Left lung (tissue), 10 donors: ENCODE measurements around the gene DNAJC15. TPM values are rescaled to one million over a fixed set of nuclear protein-coding genes. Genes with fewer than 3 reads are reported as not detected.

Source experiments
- ATAC-seq: fragments of 200-7000 bp; cut with Tn5 transposase; one replicate; pipeline ENCODE4 v1.9.1; 2020; ENCODE audit warnings: moderate library complexity
- DNase-seq, 4 donors: peaks; one replicate each; pipeline ENCODE4 v3.0.0-alpha.2; 2013 to 2020
- H3K27ac ChIP-seq, 2 donors: fragments of 200-600 bp; sonication (generic) in 1 of 2; one replicate each; pipeline versions ENCODE4 v1.5.0 to v1.8.0; 2020 to 2021
- H3K27me3 ChIP-seq, 2 donors: fragments of 200-600 bp; sonication (generic) in 1 of 2; one replicate each; pipeline versions ENCODE4 v1.5.0 to v1.8.0; 2020 to 2021
- H3K36me3 ChIP-seq, 2 donors: fragments of 200-600 bp; sonication (generic) in 1 of 2; one replicate each; pipeline versions ENCODE4 v1.5.0 to v1.8.0; 2020 to 2021
- H3K4me1 ChIP-seq, 2 donors: fragments of 200-600 bp; one replicate each; pipeline ENCODE4 v1.8.0; 2021
- H3K4me3 ChIP-seq, 2 donors: fragments of 200-600 bp; sonication (generic) in 1 of 2; one replicate each; pipeline versions ENCODE4 v1.5.0 to v1.8.0; 2020 to 2021; ENCODE audit warnings: mild to moderate bottlenecking in 1 of 2
- H3K9me3 ChIP-seq, 2 donors: fragments of 200-600 bp; sonication (generic) in 1 of 2; one replicate each; pipeline versions ENCODE4 v1.5.0 to v1.8.0; 2020 to 2021
- intact Hi-C, 2 donors: fragments of 100-400 bp; cut with DNase I; formaldehyde crosslinking; loops; one replicate each; pipeline versions ENCODE4 v1.11.2 to v1.14.2; 2022
- polyA plus RNA-seq, 6 donors: library from polyadenylated mRNA; unstranded; fragments of 120-200 nt; gene quantifications; one replicate each; pipeline ENCODE4 v1.2.1, GENCODE V29; 2013; ENCODE audit not compliant: insufficient read length in 6 of 6
- total RNA-seq, 2 donors: library from RNA; stranded (reverse); fragmentation: NEBNext Ultra II Directional; extraction: Animal tissue kit (Norgen Biotek cat#: 25700); gene quantifications; one replicate each; pipeline ENCODE4 v1.2.1, GENCODE V29; 2021
- TF ChIP-seq, protein P1 (sequence below), 2 donors: fragments of 200-600 bp; sonication (generic) in 1 of 2; IDR thresholded peaks; one replicate each; pipeline versions ENCODE4 v1.5.0 to v1.8.0; 2021; ENCODE audit warnings: antibody characterized with exemption in 2 of 2
- donor health status: DM: no; HTN: yes; CAD: no.
- donor health status: DM: no; HTN: no; CAD: no.

DNAJC15 gene
- total and polyA plus RNA-seq, 8 donors, result 12.8 to 28.5 (median 21.9) TPM

- intact Hi-C loops, result no loop called here
- no peak overlapping the region for H3K27ac ChIP-seq
These were observed 54.5 kb downstream of the DNAJC15 start for GRCh38 chr13:43077906-43078305.

DNA sequence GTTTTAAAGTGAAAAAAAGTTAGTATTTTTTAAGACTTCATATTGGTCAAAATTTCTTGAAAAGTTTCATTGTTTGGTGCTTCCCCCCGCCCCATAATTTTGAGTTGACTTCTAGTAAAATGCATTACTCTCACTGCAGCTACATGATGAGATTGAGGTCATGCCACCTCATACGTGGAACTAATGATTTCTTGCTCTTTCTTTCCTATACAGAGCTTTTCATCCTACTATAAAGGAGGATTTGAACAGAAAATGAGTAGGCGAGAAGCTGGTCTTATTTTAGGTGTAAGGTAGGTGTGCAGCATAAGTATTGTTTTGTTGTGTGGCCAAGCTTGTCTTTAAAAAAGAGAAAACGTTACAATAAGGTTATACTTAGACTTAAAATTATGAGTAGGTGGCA, 55.0 kb downstream of the DNAJC15 start:
- DNase-seq, result no peak
- H3K27me3 ChIP-seq, result no peaks in the 10 kb centered on the region
- H3K9me3 ChIP-seq, result no peaks in the 10 kb centered on the region
- TF ChIP-seq, protein P1, sequence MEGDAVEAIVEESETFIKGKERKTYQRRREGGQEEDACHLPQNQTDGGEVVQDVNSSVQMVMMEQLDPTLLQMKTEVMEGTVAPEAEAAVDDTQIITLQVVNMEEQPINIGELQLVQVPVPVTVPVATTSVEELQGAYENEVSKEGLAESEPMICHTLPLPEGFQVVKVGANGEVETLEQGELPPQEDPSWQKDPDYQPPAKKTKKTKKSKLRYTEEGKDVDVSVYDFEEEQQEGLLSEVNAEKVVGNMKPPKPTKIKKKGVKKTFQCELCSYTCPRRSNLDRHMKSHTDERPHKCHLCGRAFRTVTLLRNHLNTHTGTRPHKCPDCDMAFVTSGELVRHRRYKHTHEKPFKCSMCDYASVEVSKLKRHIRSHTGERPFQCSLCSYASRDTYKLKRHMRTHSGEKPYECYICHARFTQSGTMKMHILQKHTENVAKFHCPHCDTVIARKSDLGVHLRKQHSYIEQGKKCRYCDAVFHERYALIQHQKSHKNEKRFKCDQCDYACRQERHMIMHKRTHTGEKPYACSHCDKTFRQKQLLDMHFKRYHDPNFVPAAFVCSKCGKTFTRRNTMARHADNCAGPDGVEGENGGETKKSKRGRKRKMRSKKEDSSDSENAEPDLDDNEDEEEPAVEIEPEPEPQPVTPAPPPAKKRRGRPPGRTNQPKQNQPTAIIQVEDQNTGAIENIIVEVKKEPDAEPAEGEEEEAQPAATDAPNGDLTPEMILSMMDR (IDR thresholded peaks at IDR 0.05), result no peak
- intact Hi-C loops, result no loop called here
- ATAC-seq, result no peak
- H3K4me3 ChIP-seq, result no peak overlapping the region
- H3K27ac ChIP-seq, result no peak overlapping the region
- H3K4me1 ChIP-seq, result no peaks in the 10 kb centered on the region
- no peaks in the 10 kb centered on the region for H3K36me3 ChIP-seq

More at GRCh38 chr13:43077906-43078305, 54.5 kb downstream of the DNAJC15 start:
- H3K9me3 ChIP-seq, result no peaks in the 10 kb centered on the region
- TF ChIP-seq, protein P1 (IDR thresholded peaks at IDR 0.05), result no peak
- no peaks in the 10 kb centered on the region for H3K36me3 ChIP-seq
- no peaks in the 10 kb centered on the region for H3K4me1 ChIP-seq
- DNase-seq (no peak), ATAC-seq (no peak)
- H3K27me3 ChIP-seq, result no peaks in the 10 kb centered on the region
- H3K4me3 ChIP-seq, result no peak overlapping the region

- no peak overlapping the region for H3K4me3 ChIP-seq
- no peaks in the 10 kb centered on the region for H3K4me1 ChIP-seq
- intact Hi-C loops, result no loop called here
- no peak for DNase-seq
- H3K9me3 ChIP-seq, result no peaks in the 10 kb centered on the region
- H3K36me3 ChIP-seq, result no peaks in the 10 kb centered on the region
- H3K27ac ChIP-seq, result no peak overlapping the region
- TF ChIP-seq, protein P1 (IDR thresholded peaks at IDR 0.05), result no peak
- no peaks in the 10 kb centered on the region for H3K27me3 ChIP-seq
- ATAC-seq, result no peak
These were observed 56.1 kb downstream of the DNAJC15 start for GRCh38 chr13:43079392-43079931.

- no peak for DNase-seq
- H3K36me3 ChIP-seq, result no peaks in the 10 kb centered on the region
- no peaks in the 10 kb centered on the region for H3K4me1 ChIP-seq
- H3K9me3 ChIP-seq, result no peaks in the 10 kb centered on the region
- H3K4me3 ChIP-seq, result no peak overlapping the region
- intact Hi-C loops, result no loop called here
- no peaks in the 10 kb centered on the region for H3K27me3 ChIP-seq
- TF ChIP-seq, protein P1 (IDR thresholded peaks at IDR 0.05), result no peak
- H3K27ac ChIP-seq, result no peak overlapping the region
- no peak for ATAC-seq
These were observed 56.8 kb downstream of the DNAJC15 start for GRCh38 chr13:43080199-43080598.

DNA sequence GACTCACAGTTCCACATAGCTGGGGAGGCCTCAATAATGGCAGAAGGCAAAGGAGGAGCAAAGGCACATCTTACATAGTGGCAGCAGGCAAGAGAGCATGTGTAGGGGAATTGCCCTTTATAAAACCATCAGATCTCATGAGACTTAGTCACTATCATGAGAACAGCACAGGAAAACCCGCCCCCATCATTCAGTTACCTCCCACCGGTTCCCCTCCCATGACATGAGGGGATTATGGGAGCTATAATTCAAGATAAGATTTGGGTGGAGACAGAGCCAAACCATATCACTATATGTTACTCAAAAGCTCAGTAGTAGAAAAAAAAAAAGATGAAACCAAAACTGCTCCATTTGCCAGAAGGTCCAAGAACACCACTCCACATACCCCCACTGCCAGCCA, 58.5 kb downstream of the DNAJC15 start:
- TF ChIP-seq, protein P1 (IDR thresholded peaks at IDR 0.05), result no peak
- H3K27ac ChIP-seq, result no peak overlapping the region
- H3K9me3 ChIP-seq, result no peaks in the 10 kb centered on the region
- no peak for DNase-seq
- intact Hi-C loops, result no loop called here
- no peaks in the 10 kb centered on the region for H3K27me3 ChIP-seq
- H3K4me3 ChIP-seq, result no peak overlapping the region
- H3K36me3 ChIP-seq, result no peaks in the 10 kb centered on the region
- H3K4me1 ChIP-seq, result no peaks in the 10 kb centered on the region
- ATAC-seq, result no peak
